Right lobe of liver (tissue), 4 donors: ENCODE data around the gene LOC101059915.
"Not testable (repeated sequence)": the region's sequence is repeated elsewhere in the genome, so short reads cannot be mapped to it uniquely, and the experiment has no call there.

Experiments
- POLR2A ChIP-seq: fragments of 450-650 bp; IDR thresholded peaks from one replicate; pipeline ENCODE4 v1.6.1; 2017; ENCODE audit warnings: antibody characterized with exemption, mild to moderate bottlenecking
- TF ChIP-seq, protein P1 (sequence below), 4 donors: fragments of 200-600 bp in 3 of 4; fragments of 450-650 bp in 1 of 4; IDR thresholded peaks; one replicate each; pipeline versions ENCODE4 v1.5.1 to v1.8.0; 2016 to 2022; ENCODE audit warnings: antibody characterized with exemption in 4 of 4, mild to moderate bottlenecking in 2 of 4
- donor health status: DM: no; HTN: no; CAD: no.
- donor health status: DM: no; HTN: no; CAD: no.
- donor health status: DM: no; HTN: yes; CAD: no.

DNA sequence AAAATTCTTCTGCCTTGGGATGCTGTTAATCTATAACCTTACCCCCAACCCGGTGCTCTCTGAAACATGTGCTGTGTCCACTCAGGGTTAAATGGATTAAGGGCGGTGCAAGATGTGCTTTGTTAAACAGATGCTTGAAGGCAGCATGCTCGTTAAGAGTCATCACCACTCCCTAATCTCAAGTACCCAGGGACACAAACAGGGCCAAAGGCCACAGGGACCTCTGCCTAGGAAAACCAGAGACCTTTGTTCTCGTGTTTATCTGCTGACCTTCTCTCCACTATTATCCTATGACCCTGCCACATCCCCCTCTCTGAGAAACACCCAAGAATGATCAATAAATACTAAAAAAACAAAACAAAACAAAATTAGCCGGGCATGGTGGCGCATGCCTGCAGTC is 9.8 kb downstream of the LOC101059915 start:
- TF ChIP-seq, protein P1, sequence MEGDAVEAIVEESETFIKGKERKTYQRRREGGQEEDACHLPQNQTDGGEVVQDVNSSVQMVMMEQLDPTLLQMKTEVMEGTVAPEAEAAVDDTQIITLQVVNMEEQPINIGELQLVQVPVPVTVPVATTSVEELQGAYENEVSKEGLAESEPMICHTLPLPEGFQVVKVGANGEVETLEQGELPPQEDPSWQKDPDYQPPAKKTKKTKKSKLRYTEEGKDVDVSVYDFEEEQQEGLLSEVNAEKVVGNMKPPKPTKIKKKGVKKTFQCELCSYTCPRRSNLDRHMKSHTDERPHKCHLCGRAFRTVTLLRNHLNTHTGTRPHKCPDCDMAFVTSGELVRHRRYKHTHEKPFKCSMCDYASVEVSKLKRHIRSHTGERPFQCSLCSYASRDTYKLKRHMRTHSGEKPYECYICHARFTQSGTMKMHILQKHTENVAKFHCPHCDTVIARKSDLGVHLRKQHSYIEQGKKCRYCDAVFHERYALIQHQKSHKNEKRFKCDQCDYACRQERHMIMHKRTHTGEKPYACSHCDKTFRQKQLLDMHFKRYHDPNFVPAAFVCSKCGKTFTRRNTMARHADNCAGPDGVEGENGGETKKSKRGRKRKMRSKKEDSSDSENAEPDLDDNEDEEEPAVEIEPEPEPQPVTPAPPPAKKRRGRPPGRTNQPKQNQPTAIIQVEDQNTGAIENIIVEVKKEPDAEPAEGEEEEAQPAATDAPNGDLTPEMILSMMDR (IDR thresholded peaks at IDR 0.05) = not testable (repeated sequence)
- not testable (repeated sequence) for TF ChIP-seq POLR2A
